HEK293 (cell line): ENCODE measurements around the gene PSTPIP2.

ENCODE experiments used
- CTCF ChIA-PET: fragments of 350-600 bp; formaldehyde crosslinking; extraction: SDS; loops from one replicate; lab custom pipeline; 2021; ENCODE audit warnings: antibody characterized with exemption; lab: Yijun Ruan, JAX
- POLR2A ChIA-PET: fragments of 300-600 bp; formaldehyde crosslinking; extraction: SDS; loops from one replicate; lab custom pipeline; 2020; ENCODE audit warnings: antibody characterized with exemption, inconsistent platforms; lab: Yijun Ruan, JAX
- H3K27ac ChIP-seq: fragments of 200-500 bp; sonication (Bioruptor generic); 2 replicates; pipeline ENCODE4 v1.5.1; 2014; ENCODE audit warnings: low read depth, low read length, control low read depth, inconsistent platforms; ENCODE audit errors: extremely low read depth
- H3K36me3 ChIP-seq, 2 experiments: fragments of 200-500 bp in 1 of 2; sonication (Bioruptor generic) in 1 of 2; 1 replicate in 1 of 2; 2 replicates in 1 of 2; pipeline ENCODE4 v1.5.1; 2014 to 2017; ENCODE audit warnings: inconsistent platforms in 2 of 2, low read length in 2 of 2; ENCODE audit not compliant: control insufficient read depth in 2 of 2, insufficient read depth in 1 of 2
- H3K4me1 ChIP-seq: fragments of 200-500 bp; sonication (Bioruptor generic); 2 replicates; pipeline ENCODE4 v1.5.1; 2014; ENCODE audit warnings: mild to moderate bottlenecking, low read length, inconsistent platforms; ENCODE audit not compliant: control insufficient read depth, insufficient read depth
- H3K4me3 ChIP-seq: 2 replicates; pipeline ENCODE4 v1.5.1; 2011; ENCODE audit warnings: low read depth, mild to moderate bottlenecking, control low read depth, low read length, moderate library complexity
- H3K9me3 ChIP-seq: fragments of 200-500 bp; sonication (Bioruptor generic); 2 replicates; pipeline ENCODE4 v1.5.1; 2014; ENCODE audit warnings: low read depth, low read length, inconsistent platforms; ENCODE audit not compliant: control insufficient read depth, insufficient read depth
- ATF2 ChIP-seq: fragments of 450-650 bp; formaldehyde crosslinking; IDR thresholded peaks from 2 replicates; pipeline ENCODE4 v1.5.1; 2016; ENCODE audit warnings: missing biosample characterization, missing genetic modification characterization, low read depth
- FEZF1 ChIP-seq: fragments of 450-650 bp; formaldehyde crosslinking; IDR thresholded peaks from 2 replicates; pipeline ENCODE4 v1.5.1; 2016; ENCODE audit warnings: missing biosample characterization, missing genetic modification characterization
- GFI1B ChIP-seq: fragments of 450-650 bp; formaldehyde crosslinking; IDR thresholded peaks from 2 replicates; pipeline ENCODE4 v1.5.1; 2016; ENCODE audit warnings: missing biosample characterization, missing genetic modification characterization
- HOXC10 ChIP-seq: sonication (generic); formaldehyde crosslinking; IDR thresholded peaks from 2 replicates; pipeline ENCODE4 v1.8.1; 2023; ENCODE audit warnings: mild to moderate bottlenecking, missing genetic modification reagents
- INSM2 ChIP-seq: fragments of 450-650 bp; formaldehyde crosslinking; IDR thresholded peaks from 2 replicates; pipeline ENCODE4 v1.5.1; 2016; ENCODE audit warnings: missing biosample characterization, missing genetic modification characterization
- KLF1 ChIP-seq: fragments of 450-650 bp; formaldehyde crosslinking; IDR thresholded peaks from 2 replicates; pipeline ENCODE4 v1.5.1; 2016; ENCODE audit warnings: missing biosample characterization, missing genetic modification characterization
- MYNN ChIP-seq: fragments of 450-650 bp; formaldehyde crosslinking; IDR thresholded peaks from 2 replicates; pipeline ENCODE4 v1.5.1; 2016; ENCODE audit warnings: missing biosample characterization, missing genetic modification characterization, borderline replicate concordance
- OVOL3 ChIP-seq: fragments of 450-650 bp; formaldehyde crosslinking; IDR thresholded peaks from 2 replicates; pipeline ENCODE4 v1.5.1; 2016; ENCODE audit warnings: missing biosample characterization, missing genetic modification characterization
- REST ChIP-seq: fragments of 450-650 bp; formaldehyde crosslinking; IDR thresholded peaks from 2 replicates; pipeline ENCODE4 v1.5.1; 2016; ENCODE audit warnings: missing biosample characterization, missing genetic modification characterization
- SP2 ChIP-seq: fragments of 450-650 bp; formaldehyde crosslinking; IDR thresholded peaks from 2 replicates; pipeline ENCODE4 v1.5.1; 2016; ENCODE audit warnings: missing biosample characterization, missing genetic modification characterization
- ZBTB1 ChIP-seq: fragments of 450-650 bp; formaldehyde crosslinking; IDR thresholded peaks from 2 replicates; pipeline ENCODE4 v1.5.1; 2016; ENCODE audit warnings: missing biosample characterization, missing genetic modification characterization
- ZNF112 ChIP-seq: fragments of 450-650 bp; formaldehyde crosslinking; IDR thresholded peaks from 2 replicates; pipeline ENCODE4 v1.5.0; 2017; ENCODE audit warnings: missing biosample characterization, missing genetic modification characterization
- ZNF2 ChIP-seq: fragments of 450-650 bp; formaldehyde crosslinking; IDR thresholded peaks from 2 replicates; pipeline ENCODE4 v1.5.1; 2016; ENCODE audit warnings: missing biosample characterization, missing genetic modification characterization
- ZNF239 ChIP-seq: fragments of 450-650 bp; formaldehyde crosslinking; IDR thresholded peaks from 2 replicates; pipeline ENCODE4 v1.5.1; 2016; ENCODE audit warnings: missing biosample characterization, missing genetic modification characterization
- ZNF280D ChIP-seq: fragments of 450-650 bp; formaldehyde crosslinking; IDR thresholded peaks from 2 replicates; pipeline ENCODE4 v1.5.1; 2016; ENCODE audit warnings: missing biosample characterization, missing genetic modification characterization
- ZNF548 ChIP-seq: fragments of 450-650 bp; formaldehyde crosslinking; IDR thresholded peaks from 2 replicates; pipeline ENCODE4 v1.5.1; 2016; ENCODE audit warnings: missing biosample characterization, missing genetic modification characterization
- ZNF629 ChIP-seq: fragments of 450-650 bp; formaldehyde crosslinking; IDR thresholded peaks from 2 replicates; pipeline ENCODE4 v1.5.1; 2017; ENCODE audit warnings: missing biosample characterization, missing genetic modification characterization
- ZNF785 ChIP-seq: fragments of 450-650 bp; formaldehyde crosslinking; IDR thresholded peaks from 2 replicates; pipeline ENCODE4 v1.5.1; 2016; ENCODE audit warnings: missing biosample characterization, missing genetic modification characterization

The PSTPIP2 gene

GRCh38 chr18:46046688-46047087, 25.4 kb downstream of the PSTPIP2 start (continued):
- TF ChIP-seq REST (tag by site-specific recombination) (no peak), ATF2 (tag by site-specific recombination) (no peak), ZNF2 (tag by site-specific recombination) (no peak), ZNF548 (tag by site-specific recombination) (no peak), ZBTB1 (no peak), ZNF112 (tag by site-specific recombination) (no peak), SP2 (no peak), ZNF239 (tag by site-specific recombination) (no peak), ZNF785 (tag by site-specific recombination) (no peak), GFI1B (tag by site-specific recombination) (no peak), KLF1 (tag by site-specific recombination) (no peak)

- Histone ChIP-seq H3K36me3 (no peaks in the 10 kb centered on the region), H3K9me3 (no peaks in the 10 kb centered on the region), H3K4me3 (no peak overlapping the region), H3K4me1 (no peaks in the 10 kb centered on the region), H3K27ac (no peak overlapping the region)
- ChIA-PET POLR2A (no interaction called here), CTCF (interaction anchor here (0.8 kb wide), 1 partner anchor 27 kb away, joined by 3 read pairs; no protein-coding TSS in a partner anchor)
- no peak for TF ChIP-seq INSM2
Observed at GRCh38 chr18:46046126-46046525, 25.9 kb downstream of the PSTPIP2 start.

GRCh38 chr18:46042571-46043123, 29.4 kb downstream of the PSTPIP2 start:
- CTCF ChIA-PET = interaction anchor here (2.1 kb wide), 1 partner anchor 30 kb away, joined by 10 read pairs; the partner anchor contains the start of gene PSTPIP2
- Histone ChIP-seq H3K36me3 (peaks cover 0 to 3% of the 10 kb centered on the region in 2 experiments; a peak in 1 of 3 replicates), H3K27ac (no peak overlapping the region), H3K4me3 (no peak overlapping the region), H3K9me3 (no peaks in the 10 kb centered on the region), H3K4me1 (no peaks in the 10 kb centered on the region)
- POLR2A ChIA-PET = interaction anchor here (0.6 kb wide), 1 partner anchor 31 kb away, joined by 3 read pairs; no protein-coding TSS in a partner anchor
- TF ChIP-seq OVOL3 (tag by site-specific recombination) = no peak
- no peak for TF ChIP-seq ZNF629
- no peak for TF ChIP-seq HOXC10 (CRISPR knock-in tag)
- no peak for TF ChIP-seq MYNN
- no peak for TF ChIP-seq FEZF1 (tag by site-specific recombination)
- TF ChIP-seq ZNF280D (tag by site-specific recombination) = no peak
